ENCODE results near the gene NPAT.

- TF ChIP-seq, protein P1, sequence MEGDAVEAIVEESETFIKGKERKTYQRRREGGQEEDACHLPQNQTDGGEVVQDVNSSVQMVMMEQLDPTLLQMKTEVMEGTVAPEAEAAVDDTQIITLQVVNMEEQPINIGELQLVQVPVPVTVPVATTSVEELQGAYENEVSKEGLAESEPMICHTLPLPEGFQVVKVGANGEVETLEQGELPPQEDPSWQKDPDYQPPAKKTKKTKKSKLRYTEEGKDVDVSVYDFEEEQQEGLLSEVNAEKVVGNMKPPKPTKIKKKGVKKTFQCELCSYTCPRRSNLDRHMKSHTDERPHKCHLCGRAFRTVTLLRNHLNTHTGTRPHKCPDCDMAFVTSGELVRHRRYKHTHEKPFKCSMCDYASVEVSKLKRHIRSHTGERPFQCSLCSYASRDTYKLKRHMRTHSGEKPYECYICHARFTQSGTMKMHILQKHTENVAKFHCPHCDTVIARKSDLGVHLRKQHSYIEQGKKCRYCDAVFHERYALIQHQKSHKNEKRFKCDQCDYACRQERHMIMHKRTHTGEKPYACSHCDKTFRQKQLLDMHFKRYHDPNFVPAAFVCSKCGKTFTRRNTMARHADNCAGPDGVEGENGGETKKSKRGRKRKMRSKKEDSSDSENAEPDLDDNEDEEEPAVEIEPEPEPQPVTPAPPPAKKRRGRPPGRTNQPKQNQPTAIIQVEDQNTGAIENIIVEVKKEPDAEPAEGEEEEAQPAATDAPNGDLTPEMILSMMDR (IDR thresholded peaks at IDR 0.05), result no peak
- no peak for TF ChIP-seq POLR2AphosphoS5 (IDR thresholded peaks at IDR 0.05; ENCODE audit: insufficient read depth in 1 of 2, low read depth in 1 of 2)
- no peak for TF ChIP-seq POLR2A (IDR thresholded peaks at IDR 0.05)
These were observed 1.1 kb downstream of the NPAT start for GRCh38 chr11:108221371-108221770.
